Stimulated activated CD8-positive, alpha-beta memory T cell treated with anti-CD3 and anti-CD28 coated beads, Interleukin-2, amount 100 ng/mL, for 48 hours (primary cell): ENCODE measurements around the gene AOC1.
"Not testable (repeated sequence)": the region's sequence is repeated elsewhere in the genome, so short reads cannot be mapped to it uniquely, and the experiment has no call there.

Experiments
- DNase-seq, 2 donors: peaks; one replicate each; pipeline ENCODE4 v3.0.0-alpha.2; 2020; ENCODE audit warnings: low read depth in 2 of 2

Gene AOC1

GRCh38 chr7:150897502-150898474 lies 45.5 kb downstream of the AOC1 start:
- DNase-seq: no peak

GRCh38 chr7:150898475-150899011 lies 46.2 kb downstream of the AOC1 start:
- peak; percentile 61 to 74 for DNase-seq

- no peak for DNase-seq
These were observed 48.4 kb downstream of the AOC1 start for GRCh38 chr7:150900675-150901074.

GRCh38 chr7:150901160-150902035 lies 49.1 kb downstream of the AOC1 start:
- DNase-seq: no peak

- DNase-seq: no peak
These were observed 50.0 kb downstream of the AOC1 start for GRCh38 chr7:150902078-150903033.

GRCh38 chr7:150903606-150904005 lies 51.3 kb downstream of the AOC1 start:
- DNase-seq: no peak

GRCh38 chr7:150904011-150904909 lies 51.9 kb downstream of the AOC1 start:
- DNase-seq: no peak

DNA sequence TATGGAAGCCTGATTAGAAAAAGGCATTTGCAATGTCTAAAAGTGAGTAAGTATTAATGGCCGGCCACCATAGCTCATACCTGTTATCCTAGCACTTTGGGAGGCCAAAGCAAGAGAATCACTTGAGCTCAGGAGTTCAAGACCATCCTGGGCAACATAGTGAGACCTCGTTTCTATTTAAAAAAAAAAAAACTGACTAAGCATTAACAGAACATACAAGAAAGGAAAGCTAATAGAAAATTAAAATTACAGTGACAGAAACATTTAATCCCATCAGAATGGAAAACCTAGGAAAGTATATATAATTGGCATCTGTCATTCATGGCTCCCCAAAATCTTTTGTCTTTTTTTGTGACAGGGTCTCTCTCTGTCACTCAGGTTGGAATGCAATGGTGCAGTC lies 55.9 kb downstream of the AOC1 start:
- no peak for DNase-seq

DNA sequence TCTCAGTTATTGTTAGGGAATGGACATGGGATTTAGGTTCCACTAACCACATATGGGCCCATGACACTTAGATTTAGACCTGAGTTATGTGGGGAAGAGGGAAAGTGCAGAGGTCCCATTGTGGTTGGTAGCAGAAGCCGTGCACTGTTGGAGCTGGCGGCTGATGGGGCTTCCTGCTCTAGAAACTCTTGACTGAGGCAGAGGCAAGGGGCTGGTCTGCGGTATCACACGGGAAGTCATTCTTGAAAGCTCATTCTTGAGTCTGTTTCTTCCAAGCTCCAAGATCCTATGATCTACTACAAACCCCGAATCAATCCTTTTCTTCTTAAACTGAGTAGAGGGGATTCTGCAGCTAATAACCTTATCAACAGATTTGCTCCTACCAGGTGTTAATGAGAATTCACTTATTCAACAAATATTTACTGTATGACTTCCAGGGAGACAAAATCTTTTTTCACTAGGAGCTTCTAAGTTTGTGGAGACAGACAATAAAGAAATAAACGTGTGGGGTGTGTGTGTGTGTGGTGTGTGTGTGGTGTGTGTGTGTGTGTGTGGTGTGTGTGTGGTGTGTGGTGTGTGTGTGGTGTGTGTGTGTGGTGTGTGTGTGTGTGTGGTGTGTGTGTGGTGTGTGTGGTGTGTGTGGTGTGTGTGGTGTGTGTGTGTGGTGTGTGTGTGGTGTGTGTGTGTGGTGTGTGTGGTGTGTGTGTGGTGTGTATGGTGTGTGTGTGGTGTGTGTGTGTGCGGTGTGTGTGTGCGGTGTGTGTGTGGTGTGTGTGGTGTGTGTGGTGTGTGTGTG lies 57.1 kb downstream of the AOC1 start:
- DNase-seq: no peak

GRCh38 chr7:150910305-150910995 lies 58.1 kb downstream of the AOC1 start:
- DNase-seq: not testable (repeated sequence)

DNA sequence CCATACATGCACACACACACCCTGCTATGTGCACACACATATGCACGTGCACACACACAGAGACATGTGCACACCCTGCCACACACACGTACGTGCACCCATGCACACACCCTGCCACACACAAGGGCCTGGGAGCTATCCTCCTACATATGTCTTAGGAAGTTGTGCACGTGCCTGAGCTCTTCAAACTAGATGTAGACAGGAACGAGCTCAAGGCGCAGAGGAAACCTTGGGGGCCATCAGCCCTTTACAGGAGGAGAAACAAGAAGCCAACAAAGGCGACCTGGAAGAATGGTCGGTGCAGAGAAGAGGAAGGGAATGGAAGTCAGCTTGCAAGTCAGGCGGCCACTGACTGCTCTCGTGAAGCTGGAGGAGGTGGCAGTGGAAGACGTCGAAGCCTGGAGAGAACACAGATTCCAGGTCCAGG lies 58.7 kb downstream of the AOC1 start:
- DNase-seq: no peak
